Lower leg skin (tissue), 4 donors: ENCODE data around the gene CALB2. TPM values are rescaled to one million over a fixed set of nuclear protein-coding genes. Genes with fewer than 3 reads are reported as not detected.

Experiments used
- DNase-seq, 2 donors: peaks; one replicate each; pipeline ENCODE4 v3.0.0-alpha.2; 2019; ENCODE audit warnings: low spot score in 2 of 2
- H3K4me3 ChIP-seq: fragments of 200-600 bp; sonication (generic); 2 replicates; pipeline ENCODE4 v1.5.1; 2017; ENCODE audit warnings: mild to moderate bottlenecking, low read depth; ENCODE audit not compliant: poor library complexity, severe bottlenecking
- CTCF ChIP-seq, 3 donors: fragments of 450-650 bp; IDR thresholded peaks; one replicate each; pipeline ENCODE4 v1.5.1; 2016; ENCODE audit warnings: antibody characterized with exemption in 3 of 3, mild to moderate bottlenecking in 3 of 3, moderate library complexity in 2 of 3
- POLR2A ChIP-seq, 2 donors: fragments of 450-650 bp; IDR thresholded peaks; one replicate each; pipeline ENCODE4 v1.6.1; 2016 to 2017; ENCODE audit warnings: antibody characterized with exemption in 2 of 2, mild to moderate bottlenecking in 1 of 2, moderate library complexity in 1 of 2
- WGBS, 2 donors: methylation state at CpG; one replicate each; pipeline ENCODE4 v1.1.5; 2018; 5-methylcytosine and 5-hydroxymethylcytosine counted together
- intact Hi-C: fragments of 100-400 bp; cut with DNase I; formaldehyde crosslinking; loops from one replicate; pipeline ENCODE4 v1.15.0; 2023; ENCODE audit warnings: low total_unique reads
- total RNA-seq, 4 donors: library from RNA; depleted of rRNA; stranded (reverse); fragments of >200 nt; gene quantifications; one replicate each; pipeline ENCODE4 v1.1.0, GENCODE V29; 2016

The CALB2 gene
- total RNA-seq, 4 donors from 2014 or later, result 3.8 to 5.1 (median 4.1) TPM; not detected in 1

DNA sequence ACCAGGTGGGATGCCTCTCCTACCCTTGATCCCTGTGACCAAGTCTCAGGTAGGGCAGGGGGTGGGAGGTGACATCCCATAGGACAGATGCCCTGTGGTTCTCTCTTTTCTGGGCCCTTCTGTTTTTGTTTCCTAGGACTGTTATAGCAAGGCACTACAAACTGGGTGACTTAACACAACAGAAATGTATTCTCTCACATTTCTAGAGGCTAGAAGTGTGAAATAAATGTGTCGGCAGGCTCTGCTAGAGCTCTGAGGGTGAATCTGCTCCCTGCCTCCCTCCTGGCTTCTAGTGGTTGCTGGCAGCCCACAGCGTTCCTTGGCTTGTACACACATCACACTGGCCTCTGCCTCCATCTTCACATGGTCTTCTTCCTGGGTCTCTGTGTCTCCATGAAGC lies 12.7 kb downstream of the CALB2 start:
- intact Hi-C loops, result no loop called here
- DNase-seq, result no peak
- WGBS, 2 donors, result 64 to 89% methylated on average over 2 of the region's 2 CpGs
- H3K4me3 ChIP-seq, result no peak overlapping the region
- TF ChIP-seq CTCF (IDR thresholded peaks at IDR 0.05) (no peak), POLR2A (IDR thresholded peaks at IDR 0.05) (no peak)

- no peak for DNase-seq
- intact Hi-C loops, result no loop called here
- no peak for TF ChIP-seq POLR2A (IDR thresholded peaks at IDR 0.05)
- no peak for TF ChIP-seq CTCF (IDR thresholded peaks at IDR 0.05)
- WGBS, 2 donors, result 60 to 62% methylated on average over 8 of the region's 8 CpGs
- H3K4me3 ChIP-seq, result no peak overlapping the region
Measured at GRCh38 chr16:71373073-71373472, 14.6 kb downstream of the CALB2 start.

GRCh38 chr16:71376465-71377157 lies 18.1 kb downstream of the CALB2 start:
- intact Hi-C loops, result no loop called here
- TF ChIP-seq POLR2A (IDR thresholded peaks at IDR 0.05) (no peak), CTCF (IDR thresholded peaks at IDR 0.05) (peak in 1 of 3 donors; percentile 25)
- 74 to 82% methylated on average over 5 of the region's 5 CpGs for WGBS, 2 donors
- DNase-seq, result no peak
- no peak overlapping the region for H3K4me3 ChIP-seq

DNA sequence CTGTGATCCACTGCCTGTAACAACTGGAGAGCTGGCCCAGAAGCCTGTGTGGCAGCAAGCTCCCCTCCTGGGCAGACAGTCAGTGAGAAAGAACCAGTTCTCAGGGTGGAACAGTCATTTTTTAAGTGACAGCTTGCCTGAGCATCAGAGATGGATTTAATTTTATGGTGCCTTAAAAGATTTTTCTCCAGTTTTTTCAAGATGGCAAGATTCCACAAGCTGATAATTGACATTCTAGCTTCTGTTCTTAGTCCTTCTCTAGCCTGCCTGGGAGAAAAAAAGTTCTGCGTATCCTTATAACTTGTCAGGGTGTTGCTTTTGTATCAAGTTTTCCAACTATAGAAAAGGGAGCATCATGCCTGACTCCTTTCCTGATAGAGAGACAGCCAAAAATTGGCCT lies 21.2 kb downstream of the CALB2 start:
- no peak overlapping the region for H3K4me3 ChIP-seq
- TF ChIP-seq POLR2A (IDR thresholded peaks at IDR 0.05) (no peak), CTCF (IDR thresholded peaks at IDR 0.05) (no peak)
- DNase-seq, result no peak
- intact Hi-C loops, result loop anchor here (1.0 kb wide), 1 partner anchor 27 kb away; no protein-coding TSS in a partner anchor
- 67 to 88% methylated on average over 1 of the region's 1 CpG for WGBS, 2 donors

- no peak for DNase-seq
- H3K4me3 ChIP-seq, result no peak overlapping the region
- 66 to 70% methylated on average over 6 of the region's 6 CpGs for WGBS, 2 donors
- intact Hi-C loops, result loop anchor here (1.0 kb wide), 1 partner anchor 25 kb away; no protein-coding TSS in a partner anchor
- TF ChIP-seq POLR2A (IDR thresholded peaks at IDR 0.05) (no peak), CTCF (IDR thresholded peaks at IDR 0.05) (no peak)
Measured at GRCh38 chr16:71380831-71381230, 22.3 kb downstream of the CALB2 start.
